NCI-H446 treated with DMSO at 0.1 percent for 48 hours (cell line): ENCODE measurements around the gene SPRYD4.
"Not testable (repeated sequence)": the region's sequence is repeated elsewhere in the genome, so short reads cannot be mapped to it uniquely, and the experiment has no call there.

ENCODE experiments used
- DNase-seq: peaks from one replicate; lab custom pipeline; 2025; lab: John Stamatoyannopoulos, UW

Gene SPRYD4

GRCh38 chr12:56476972-56477432 lies 8.6 kb downstream of the SPRYD4 start:
- no peak for DNase-seq

- no peak for DNase-seq
Measured at GRCh38 chr12:56477521-56478225, 9.3 kb downstream of the SPRYD4 start.

GRCh38 chr12:56479625-56480024 lies 11.2 kb downstream of the SPRYD4 start:
- DNase-seq = no peak

GRCh38 chr12:56484566-56484965 lies 16.2 kb downstream of the SPRYD4 start:
- DNase-seq = no peak

GRCh38 chr12:56486694-56487093 lies 18.3 kb downstream of the SPRYD4 start:
- DNase-seq = no peak

- DNase-seq = no peak
Measured at GRCh38 chr12:56487448-56488040, 19.2 kb downstream of the SPRYD4 start.

- DNase-seq = peak; percentile 71
Measured at GRCh38 chr12:56488041-56488955, 19.9 kb downstream of the SPRYD4 start, which contains the start of gene GLS2. Gene GLS2, minus strand, starts transcription at chr12:56488161. Its CDS starts 43 bp downstream, at chr12:56488118.

- DNase-seq = no peak
Measured at GRCh38 chr12:56490360-56490759, 22.0 kb downstream of the SPRYD4 start.

- not testable (repeated sequence) for DNase-seq
Measured at GRCh38 chr12:56493409-56494105, 25.2 kb downstream of the SPRYD4 start.

- not testable (repeated sequence) for DNase-seq
Measured at GRCh38 chr12:56494106-56494415, 25.7 kb downstream of the SPRYD4 start.

GRCh38 chr12:56494481-56494880 lies 26.1 kb downstream of the SPRYD4 start:
- DNase-seq = not testable (repeated sequence)

GRCh38 chr12:56496704-56497103 lies 28.3 kb downstream of the SPRYD4 start:
- DNase-seq = not testable (repeated sequence)

- DNase-seq = not testable (repeated sequence)
Measured at GRCh38 chr12:56498126-56498902, 29.9 kb downstream of the SPRYD4 start.

GRCh38 chr12:56499452-56499851 lies 31.1 kb downstream of the SPRYD4 start:
- DNase-seq = not testable (repeated sequence)

GRCh38 chr12:56499879-56500278 lies 31.5 kb downstream of the SPRYD4 start:
- DNase-seq = not testable (repeated sequence)

- no peak for DNase-seq
Measured at GRCh38 chr12:56510786-56511185, 42.4 kb downstream of the SPRYD4 start.

- DNase-seq = not testable (repeated sequence)
Measured at GRCh38 chr12:56514014-56514318, 45.6 kb downstream of the SPRYD4 start.

- DNase-seq = no peak
Measured at GRCh38 chr12:56517854-56518253, 49.5 kb downstream of the SPRYD4 start.

- DNase-seq = no peak
Measured at GRCh38 chr12:56518570-56518969, 50.2 kb downstream of the SPRYD4 start.

- no peak for DNase-seq
Measured at GRCh38 chr12:56520048-56520447, 51.7 kb downstream of the SPRYD4 start.

- DNase-seq = no peak
Measured at GRCh38 chr12:56520506-56520905, 52.1 kb downstream of the SPRYD4 start.
